Thoracic aorta (tissue), 2 donors: ENCODE measurements around the gene CRACR2B. TPM values are rescaled to one million over a fixed set of nuclear protein-coding genes. Genes with fewer than 3 reads are reported as not detected.

Source experiments
- ATAC-seq: fragments of 150-250 bp; one replicate; pipeline ENCODE4 v1.8.0; 2017; ENCODE audit warnings: low read depth; ENCODE audit not compliant: insufficient number of reproducible peaks, low FRiP score
- DNase-seq: peaks from one replicate; pipeline ENCODE4 v3.0.0-alpha.2; 2020; ENCODE audit warnings: low spot score
- H3K27ac ChIP-seq, 2 donors: fragments of 200-600 bp; sonication (generic); 1 replicate in 1 of 2; 2 replicates in 1 of 2; pipeline ENCODE4 v1.5.1; 2016; ENCODE audit warnings: mild to moderate bottlenecking in 2 of 2, moderate library complexity in 2 of 2
- H3K27me3 ChIP-seq: fragments of 200-600 bp; sonication (generic); replicated peaks from 2 replicates; pipeline ENCODE4 v1.6.0; 2016; ENCODE audit warnings: mild to moderate bottlenecking; ENCODE audit not compliant: insufficient read depth
- H3K36me3 ChIP-seq: fragments of 200-600 bp; sonication (generic); one replicate; pipeline ENCODE4 v1.5.1; 2016
- H3K4me1 ChIP-seq, 2 donors: fragments of 200-600 bp; sonication (generic); 1 replicate in 1 of 2; 2 replicates in 1 of 2; pipeline versions ENCODE4 v1.5.1 to v1.6.0; 2016; ENCODE audit warnings: low read depth in 2 of 2, mild to moderate bottlenecking in 1 of 2; ENCODE audit not compliant: control insufficient read depth in 1 of 2
- H3K4me3 ChIP-seq: fragments of 200-600 bp; sonication (generic); 2 replicates; pipeline ENCODE4 v1.5.1; 2016; ENCODE audit warnings: mild to moderate bottlenecking
- H3K9me3 ChIP-seq: fragments of 200-600 bp; sonication (generic); 2 replicates; pipeline ENCODE4 v1.5.1; 2016
- CTCF ChIP-seq: fragments of 200-600 bp; sonication (generic); IDR thresholded peaks from one replicate; pipeline ENCODE4 v1.5.1; 2019; ENCODE audit warnings: antibody characterized with exemption
- total RNA-seq, 2 donors: library from RNA; depleted of rRNA; stranded (reverse); fragments of >200 nt; gene quantifications; one replicate each; pipeline versions ENCODE4 v1.1.0 to v1.2.3, GENCODE V29; 2016

Gene CRACR2B
- total RNA-seq, 2 donors from 2014 or later: 9.6 to 11.6 TPM

- H3K36me3 ChIP-seq: peaks cover 6% of the 10 kb centered on the region
- DNase-seq (no peak), ATAC-seq (no peak)
- TF ChIP-seq CTCF: no peak
- no peak overlapping the region for H3K27ac ChIP-seq
- H3K4me3 ChIP-seq: no peak overlapping the region
- H3K9me3 ChIP-seq: no peaks in the 10 kb centered on the region
- no peaks in the 10 kb centered on the region for H3K4me1 ChIP-seq
- H3K27me3 ChIP-seq: no peaks in the 10 kb centered on the region
Measured at GRCh38 chr11:870127-870413, 42.4 kb downstream of the CRACR2B start.

GRCh38 chr11:870418-870817 is 42.7 kb downstream of the CRACR2B start:
- no peak for TF ChIP-seq CTCF
- Histone ChIP-seq H3K9me3 (no peaks in the 10 kb centered on the region), H3K27ac (no peak overlapping the region), H3K4me1 (no peaks in the 10 kb centered on the region), H3K27me3 (no peaks in the 10 kb centered on the region), H3K36me3 (peaks cover 6% of the 10 kb centered on the region), H3K4me3 (no peak overlapping the region)
- DNase-seq (no peak), ATAC-seq (no peak)

- ATAC-seq (no peak), DNase-seq (no peak)
- no peak for TF ChIP-seq CTCF
- Histone ChIP-seq H3K27ac (no peak overlapping the region), H3K9me3 (no peaks in the 10 kb centered on the region), H3K36me3 (no peaks in the 10 kb centered on the region), H3K27me3 (no peaks in the 10 kb centered on the region), H3K4me3 (no peak overlapping the region), H3K4me1 (no peaks in the 10 kb centered on the region)
Measured at GRCh38 chr11:871472-871871, 43.8 kb downstream of the CRACR2B start.

- Histone ChIP-seq H3K4me1 (no peaks in the 10 kb centered on the region), H3K4me3 (no peak overlapping the region), H3K36me3 (no peaks in the 10 kb centered on the region), H3K9me3 (no peaks in the 10 kb centered on the region), H3K27me3 (no peaks in the 10 kb centered on the region), H3K27ac (no peak overlapping the region)
- DNase-seq (no peak), ATAC-seq (no peak)
- TF ChIP-seq CTCF: no peak
Measured at GRCh38 chr11:872799-873198, 45.1 kb downstream of the CRACR2B start.

- no peaks in the 10 kb centered on the region for H3K4me1 ChIP-seq
- no peaks in the 10 kb centered on the region for H3K27me3 ChIP-seq
- ATAC-seq (no peak), DNase-seq (no peak)
- H3K4me3 ChIP-seq: no peak overlapping the region
- TF ChIP-seq CTCF: no peak
- no peak overlapping the region for H3K27ac ChIP-seq
- no peaks in the 10 kb centered on the region for H3K9me3 ChIP-seq
- H3K36me3 ChIP-seq: no peaks in the 10 kb centered on the region
Measured at GRCh38 chr11:873706-874105, 46.0 kb downstream of the CRACR2B start.
